H9 (cell line): ENCODE measurements around the gene HIVEP1. TPM values are rescaled to one million over a fixed set of nuclear protein-coding genes. Genes with fewer than 3 reads are reported as not detected.

Experiments used
- DNase-seq: peaks from one replicate; pipeline ENCODE4 v3.0.0-alpha.2; 2017
- H2AFZ ChIP-seq: one replicate; pipeline ENCODE4 v1.6.1; 2013; ENCODE audit warnings: mild to moderate bottlenecking, low read length, control low read depth, moderate library complexity
- H2AK5ac ChIP-seq: 2 replicates; pipeline ENCODE4 v1.6.1; 2013; ENCODE audit warnings: low read length, control low read depth, mixed read lengths; ENCODE audit not compliant: insufficient read length
- H2BK120ac ChIP-seq: one replicate; pipeline ENCODE4 v1.6.1; 2013; ENCODE audit warnings: low read depth, mild to moderate bottlenecking, low read length, control low read depth, inconsistent platforms; ENCODE audit not compliant: poor library complexity, severe bottlenecking
- H2BK12ac ChIP-seq: 2 replicates; pipeline ENCODE4 v1.6.1; 2013; ENCODE audit warnings: low read length, control low read depth, mixed read lengths, low read depth; ENCODE audit not compliant: insufficient read length
- H2BK15ac ChIP-seq: 2 replicates; pipeline ENCODE4 v1.6.1; 2013; ENCODE audit warnings: low read depth, low read length, control low read depth
- H2BK20ac ChIP-seq: one replicate; pipeline ENCODE4 v1.6.1; 2013; ENCODE audit warnings: low read depth, mild to moderate bottlenecking, low read length, control low read depth, inconsistent platforms; ENCODE audit not compliant: poor library complexity, severe bottlenecking
- H2BK5ac ChIP-seq: 2 replicates; pipeline ENCODE4 v1.6.1; 2013; ENCODE audit warnings: low read length, control low read depth, mixed read lengths; ENCODE audit not compliant: insufficient read length
- H3K14ac ChIP-seq: 2 replicates; pipeline ENCODE4 v1.6.1; 2013; ENCODE audit warnings: low read length, control low read depth; ENCODE audit not compliant: insufficient read depth
- H3K18ac ChIP-seq: 2 replicates; pipeline ENCODE4 v1.6.1; 2013; ENCODE audit warnings: low read depth, mild to moderate bottlenecking, mixed read lengths, low read length, control low read depth; ENCODE audit not compliant: insufficient read length
- H3K23ac ChIP-seq: 2 replicates; pipeline ENCODE4 v1.6.1; 2013; ENCODE audit warnings: low read length, control low read depth, mixed read lengths, low read depth; ENCODE audit not compliant: insufficient read length
- H3K23me2 ChIP-seq: 2 replicates; pipeline ENCODE4 v1.6.1; 2013; ENCODE audit warnings: low read depth, mild to moderate bottlenecking, mixed read lengths, low read length, control low read depth; ENCODE audit not compliant: insufficient read length, poor library complexity, severe bottlenecking
- H3K27ac ChIP-seq: 2 replicates; pipeline ENCODE4 v1.5.1; 2013; ENCODE audit warnings: low read length, control low read depth, mixed read lengths, low read depth; ENCODE audit not compliant: insufficient read length
- H3K27me3 ChIP-seq: 2 replicates; pipeline ENCODE4 v1.6.1; 2013; ENCODE audit warnings: low read length, control low read depth, inconsistent platforms; ENCODE audit not compliant: insufficient read depth
- H3K4ac ChIP-seq: 2 replicates; pipeline ENCODE4 v1.6.1; 2013; ENCODE audit warnings: low read depth, mild to moderate bottlenecking, control low read depth, inconsistent platforms, low read length, moderate library complexity
- H3K4me1 ChIP-seq: 2 replicates; pipeline ENCODE4 v1.6.1; 2013; ENCODE audit warnings: low read length, control low read depth, inconsistent platforms; ENCODE audit not compliant: insufficient read depth
- H3K4me2 ChIP-seq: 2 replicates; pipeline ENCODE4 v1.6.1; 2013; ENCODE audit warnings: low read length, control low read depth, mixed read lengths; ENCODE audit not compliant: insufficient read length, insufficient read depth
- H3K56ac ChIP-seq: 2 replicates; pipeline ENCODE4 v1.6.1; 2013; ENCODE audit warnings: low read depth, mild to moderate bottlenecking, mixed read lengths, low read length, control low read depth; ENCODE audit not compliant: insufficient read length
- H3K79me1 ChIP-seq: 2 replicates; pipeline ENCODE4 v1.6.1; 2013; ENCODE audit warnings: low read depth, mild to moderate bottlenecking, moderate library complexity, low read length, control low read depth, inconsistent platforms; ENCODE audit not compliant: insufficient read depth, poor library complexity, severe bottlenecking
- H3K79me2 ChIP-seq: 2 replicates; pipeline ENCODE4 v1.6.1; 2013; ENCODE audit warnings: low read length, control low read depth, inconsistent platforms; ENCODE audit not compliant: insufficient read depth
- H3K9ac ChIP-seq: 2 replicates; pipeline ENCODE4 v1.6.1; 2013; ENCODE audit warnings: low read length, control low read depth, mixed read lengths; ENCODE audit not compliant: insufficient read length; ENCODE audit errors: extremely low read depth
- H3K9me3 ChIP-seq: one replicate; pipeline ENCODE4 v1.6.1; 2013; ENCODE audit warnings: low read depth, low read length, inconsistent platforms; ENCODE audit not compliant: control insufficient read depth
- H3T11ph ChIP-seq: one replicate; pipeline ENCODE4 v1.6.1; 2013; ENCODE audit warnings: mild to moderate bottlenecking, low read length, control low read depth, inconsistent platforms
- H4K20me1 ChIP-seq: one replicate; pipeline ENCODE4 v1.6.1; 2013; ENCODE audit not compliant: control insufficient read depth, insufficient read length, insufficient read depth
- H4K5ac ChIP-seq: 2 replicates; pipeline ENCODE4 v1.6.1; 2013; ENCODE audit warnings: low read depth, mild to moderate bottlenecking, mixed read lengths, low read length, control low read depth; ENCODE audit not compliant: insufficient read length
- H4K8ac ChIP-seq: replicated peaks from 2 replicates; pipeline ENCODE4 v1.6.1; 2013; ENCODE audit warnings: low read length, control low read depth, mixed read lengths, low read depth; ENCODE audit not compliant: insufficient read length
- H4K91ac ChIP-seq: 2 replicates; pipeline ENCODE4 v1.6.1; 2013; ENCODE audit warnings: low read depth, mild to moderate bottlenecking, moderate library complexity, mixed read lengths, low read length, control low read depth; ENCODE audit not compliant: insufficient read length
- H3K27ac Mint-ChIP-seq, 3 experiments: 2 replicates in 2 of 3; 3 replicates in 1 of 3; pipeline ENCODE4 v1.8.0; 2020 to 2021; ENCODE audit warnings: mixed read lengths in 3 of 3, mild to moderate bottlenecking in 1 of 3, moderate library complexity in 1 of 3
- H3K27me3 Mint-ChIP-seq: 2 replicates; pipeline ENCODE4 v1.8.0; 2021; ENCODE audit warnings: low read depth, mild to moderate bottlenecking, moderate library complexity, mixed read lengths
- H3K36me3 Mint-ChIP-seq, 3 experiments: 2 replicates in 2 of 3; 3 replicates in 1 of 3; pipeline ENCODE4 v1.8.0; 2020 to 2021; ENCODE audit warnings: low read depth in 3 of 3, mixed read lengths in 3 of 3; ENCODE audit not compliant: insufficient read depth in 1 of 3
- H3K4me1 Mint-ChIP-seq, 2 experiments: 2 replicates each; pipeline ENCODE4 v1.8.0; 2020; ENCODE audit warnings: mixed read lengths in 2 of 2
- H3K4me3 Mint-ChIP-seq, 2 experiments: 2 replicates in 1 of 2; 3 replicates in 1 of 2; pipeline ENCODE4 v1.8.0; 2020 to 2021; ENCODE audit warnings: mild to moderate bottlenecking in 2 of 2, mixed read lengths in 2 of 2, moderate library complexity in 1 of 2
- H3K9me3 Mint-ChIP-seq, 2 experiments: 2 replicates in 1 of 2; 3 replicates in 1 of 2; pipeline ENCODE4 v1.8.0; 2020; ENCODE audit warnings: mild to moderate bottlenecking in 2 of 2, mixed read lengths in 2 of 2, moderate library complexity in 1 of 2
- total RNA-seq: library from RNA; stranded (reverse); gene quantifications from 2 replicates; pipeline ENCODE4 v1.2.1, GENCODE V29; 2021
- TF ChIP-seq, protein P1 (sequence below): fragments of 200-600 bp; sonication (generic); conservative IDR thresholded peaks from 3 replicates; pipeline ENCODE4 v1.8.0; 2021; ENCODE audit warnings: antibody characterized with exemption, mild to moderate bottlenecking

Gene HIVEP1
- total RNA-seq, 1 experiment from 2014 or later: 44.2 TPM

DNA sequence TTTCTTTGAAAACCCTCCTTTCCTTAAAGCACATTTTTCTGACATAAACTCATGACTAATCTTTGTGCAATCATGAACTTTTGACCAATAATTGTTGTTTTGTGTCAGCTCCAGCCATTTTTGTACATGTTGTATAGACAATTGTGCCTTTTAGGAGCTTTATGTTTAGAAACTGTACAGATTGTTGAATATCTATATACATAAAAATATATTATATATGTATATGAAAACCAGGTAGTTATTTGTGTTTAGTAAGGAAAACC lies 152.3 kb downstream of the HIVEP1 start:
- no peak overlapping the region for H4K8ac ChIP-seq
- no peak overlapping the region for H2AK5ac ChIP-seq
- Mint-ChIP-seq H3K4me3 (no peak overlapping the region), H3K9me3 (no peaks in the 10 kb centered on the region), H3K4me1 (peaks cover under 1 to 5% of the 10 kb centered on the region in 2 experiments; a peak in 3 of 4 replicates), H3K27me3 (no peaks in the 10 kb centered on the region), H3K27ac (no peak overlapping the region), H3K36me3 (peaks cover 27 to 36% (median 30%) of the 10 kb centered on the region in 3 experiments; a peak in 6 of 7 replicates)
- no peak overlapping the region for H3K27ac ChIP-seq
- no peak overlapping the region for H3K23ac ChIP-seq
- no peak overlapping the region for H4K91ac ChIP-seq
- DNase-seq: no peak
- no peaks in the 10 kb centered on the region for H3K23me2 ChIP-seq
- H2BK12ac ChIP-seq: no peak overlapping the region
- H2BK5ac ChIP-seq: no peak overlapping the region
- no peaks in the 10 kb centered on the region for H3K4me1 ChIP-seq
- no peak overlapping the region for H2BK20ac ChIP-seq
- H2BK15ac ChIP-seq: no peak overlapping the region
- H3K27me3 ChIP-seq: no peaks in the 10 kb centered on the region
- no peak overlapping the region for H2BK120ac ChIP-seq
- H3K79me1 ChIP-seq: no peaks in the 10 kb centered on the region
- H3K18ac ChIP-seq: no peak overlapping the region
- H3T11ph ChIP-seq: no peak overlapping the region
- no peak overlapping the region for H3K9ac ChIP-seq
- no peaks in the 10 kb centered on the region for H3K79me2 ChIP-seq
- no peak overlapping the region for H3K4ac ChIP-seq
- no peak overlapping the region for H3K4me2 ChIP-seq
- no peaks in the 10 kb centered on the region for H3K9me3 ChIP-seq
- H2AFZ ChIP-seq: no peak overlapping the region
- H4K20me1 ChIP-seq: no peaks in the 10 kb centered on the region
- no peak overlapping the region for H4K5ac ChIP-seq
- TF ChIP-seq, protein P1, sequence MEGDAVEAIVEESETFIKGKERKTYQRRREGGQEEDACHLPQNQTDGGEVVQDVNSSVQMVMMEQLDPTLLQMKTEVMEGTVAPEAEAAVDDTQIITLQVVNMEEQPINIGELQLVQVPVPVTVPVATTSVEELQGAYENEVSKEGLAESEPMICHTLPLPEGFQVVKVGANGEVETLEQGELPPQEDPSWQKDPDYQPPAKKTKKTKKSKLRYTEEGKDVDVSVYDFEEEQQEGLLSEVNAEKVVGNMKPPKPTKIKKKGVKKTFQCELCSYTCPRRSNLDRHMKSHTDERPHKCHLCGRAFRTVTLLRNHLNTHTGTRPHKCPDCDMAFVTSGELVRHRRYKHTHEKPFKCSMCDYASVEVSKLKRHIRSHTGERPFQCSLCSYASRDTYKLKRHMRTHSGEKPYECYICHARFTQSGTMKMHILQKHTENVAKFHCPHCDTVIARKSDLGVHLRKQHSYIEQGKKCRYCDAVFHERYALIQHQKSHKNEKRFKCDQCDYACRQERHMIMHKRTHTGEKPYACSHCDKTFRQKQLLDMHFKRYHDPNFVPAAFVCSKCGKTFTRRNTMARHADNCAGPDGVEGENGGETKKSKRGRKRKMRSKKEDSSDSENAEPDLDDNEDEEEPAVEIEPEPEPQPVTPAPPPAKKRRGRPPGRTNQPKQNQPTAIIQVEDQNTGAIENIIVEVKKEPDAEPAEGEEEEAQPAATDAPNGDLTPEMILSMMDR: no peak
- H3K14ac ChIP-seq: no peak overlapping the region
- H3K56ac ChIP-seq: no peak overlapping the region
